ENCODE data around the gene NRG2.

Gene NRG2

GRCh38 chr5:140020601-140021177 is 22.4 kb downstream of the NRG2 start:
- H3K27ac ChIP-seq (ENCODE audit: low read length) = no peak overlapping the region
- H3K4me3 ChIP-seq (ENCODE audit: low read length) = no peak overlapping the region
- no peak overlapping the region for H3K9ac ChIP-seq (ENCODE audit: low read length)
- no peaks in the 10 kb centered on the region for H3K36me3 ChIP-seq (ENCODE audit: control insufficient read depth, low read depth, low read length)
- peaks cover 8% of the 10 kb centered on the region for H3K27me3 ChIP-seq (ENCODE audit: control insufficient read depth, insufficient read depth, low read length)
- H3K9me3 ChIP-seq (ENCODE audit: control insufficient read depth, low read depth, low read length) = no peaks in the 10 kb centered on the region
- H3K4me1 ChIP-seq (ENCODE audit: control insufficient read depth, low read depth, low read length) = no peaks in the 10 kb centered on the region

GRCh38 chr5:140018920-140019644 is 24.0 kb downstream of the NRG2 start:
- no peaks in the 10 kb centered on the region for H3K4me1 ChIP-seq (ENCODE audit: control insufficient read depth, low read depth, low read length)
- no peak overlapping the region for H3K4me3 ChIP-seq (ENCODE audit: low read length)
- no peak overlapping the region for H3K9ac ChIP-seq (ENCODE audit: low read length)
- H3K27ac ChIP-seq (ENCODE audit: low read length) = no peak overlapping the region
- H3K36me3 ChIP-seq (ENCODE audit: control insufficient read depth, low read depth, low read length) = no peaks in the 10 kb centered on the region
- no peaks in the 10 kb centered on the region for H3K9me3 ChIP-seq (ENCODE audit: control insufficient read depth, low read depth, low read length)
- H3K27me3 ChIP-seq (ENCODE audit: control insufficient read depth, insufficient read depth, low read length) = peaks cover 8% of the 10 kb centered on the region

- Histone ChIP-seq H3K27ac (ENCODE audit: low read length) (no peak overlapping the region), H3K9me3 (ENCODE audit: control insufficient read depth, low read depth, low read length) (no peaks in the 10 kb centered on the region), H3K36me3 (ENCODE audit: control insufficient read depth, low read depth, low read length) (no peaks in the 10 kb centered on the region), H3K27me3 (ENCODE audit: control insufficient read depth, insufficient read depth, low read length) (peaks cover 8% of the 10 kb centered on the region), H3K9ac (ENCODE audit: low read length) (no peak overlapping the region), H3K4me3 (ENCODE audit: low read length) (no peak overlapping the region), H3K4me1 (ENCODE audit: control insufficient read depth, low read depth, low read length) (no peaks in the 10 kb centered on the region)
These were observed 24.6 kb downstream of the NRG2 start for GRCh38 chr5:140018517-140018916.

- Histone ChIP-seq H3K4me3 (ENCODE audit: low read length) (no peak overlapping the region), H3K27me3 (ENCODE audit: control insufficient read depth, insufficient read depth, low read length) (peaks cover 8% of the 10 kb centered on the region), H3K27ac (ENCODE audit: low read length) (no peak overlapping the region), H3K36me3 (ENCODE audit: control insufficient read depth, low read depth, low read length) (no peaks in the 10 kb centered on the region), H3K4me1 (ENCODE audit: control insufficient read depth, low read depth, low read length) (no peaks in the 10 kb centered on the region), H3K9me3 (ENCODE audit: control insufficient read depth, low read depth, low read length) (no peaks in the 10 kb centered on the region), H3K9ac (ENCODE audit: low read length) (no peak overlapping the region)
These were observed 25.0 kb downstream of the NRG2 start for GRCh38 chr5:140018096-140018481.

GRCh38 chr5:140017397-140018095 is 25.6 kb downstream of the NRG2 start:
- Histone ChIP-seq H3K9ac (ENCODE audit: low read length) (no peak overlapping the region), H3K27ac (ENCODE audit: low read length) (no peak overlapping the region), H3K9me3 (ENCODE audit: control insufficient read depth, low read depth, low read length) (no peaks in the 10 kb centered on the region), H3K4me1 (ENCODE audit: control insufficient read depth, low read depth, low read length) (no peaks in the 10 kb centered on the region), H3K27me3 (ENCODE audit: control insufficient read depth, insufficient read depth, low read length) (peaks cover 8% of the 10 kb centered on the region), H3K36me3 (ENCODE audit: control insufficient read depth, low read depth, low read length) (no peaks in the 10 kb centered on the region), H3K4me3 (ENCODE audit: low read length) (no peak overlapping the region)

GRCh38 chr5:140015706-140016105 is 27.4 kb downstream of the NRG2 start:
- Histone ChIP-seq H3K9ac (ENCODE audit: low read length) (no peak overlapping the region), H3K27me3 (ENCODE audit: control insufficient read depth, insufficient read depth, low read length) (peaks cover 8% of the 10 kb centered on the region), H3K9me3 (ENCODE audit: control insufficient read depth, low read depth, low read length) (no peaks in the 10 kb centered on the region), H3K4me3 (ENCODE audit: low read length) (no peak overlapping the region), H3K27ac (ENCODE audit: low read length) (no peak overlapping the region), H3K4me1 (ENCODE audit: control insufficient read depth, low read depth, low read length) (no peaks in the 10 kb centered on the region), H3K36me3 (ENCODE audit: control insufficient read depth, low read depth, low read length) (no peaks in the 10 kb centered on the region)

GRCh38 chr5:140014751-140015150 is 28.3 kb downstream of the NRG2 start:
- peaks cover 7% of the 10 kb centered on the region for H3K27me3 ChIP-seq (ENCODE audit: control insufficient read depth, insufficient read depth, low read length)
- no peaks in the 10 kb centered on the region for H3K4me1 ChIP-seq (ENCODE audit: control insufficient read depth, low read depth, low read length)
- no peak overlapping the region for H3K9ac ChIP-seq (ENCODE audit: low read length)
- H3K27ac ChIP-seq (ENCODE audit: low read length) = no peak overlapping the region
- H3K9me3 ChIP-seq (ENCODE audit: control insufficient read depth, low read depth, low read length) = no peaks in the 10 kb centered on the region
- H3K36me3 ChIP-seq (ENCODE audit: control insufficient read depth, low read depth, low read length) = no peaks in the 10 kb centered on the region
- no peak overlapping the region for H3K4me3 ChIP-seq (ENCODE audit: low read length)

- no peak overlapping the region for H3K9ac ChIP-seq (ENCODE audit: low read length)
- peaks cover 7% of the 10 kb centered on the region for H3K27me3 ChIP-seq (ENCODE audit: control insufficient read depth, insufficient read depth, low read length)
- no peaks in the 10 kb centered on the region for H3K36me3 ChIP-seq (ENCODE audit: control insufficient read depth, low read depth, low read length)
These were observed 29.6 kb downstream of the NRG2 start for GRCh38 chr5:140013536-140013935.

GRCh38 chr5:140012443-140012842 is 30.7 kb downstream of the NRG2 start:
- Histone ChIP-seq H3K9ac (ENCODE audit: low read length) (no peak overlapping the region), H3K27me3 (ENCODE audit: control insufficient read depth, insufficient read depth, low read length) (peaks cover 7% of the 10 kb centered on the region), H3K27ac (ENCODE audit: low read length) (no peak overlapping the region), H3K4me1 (ENCODE audit: control insufficient read depth, low read depth, low read length) (no peaks in the 10 kb centered on the region), H3K36me3 (ENCODE audit: control insufficient read depth, low read depth, low read length) (no peaks in the 10 kb centered on the region), H3K4me3 (ENCODE audit: low read length) (no peak overlapping the region), H3K9me3 (ENCODE audit: control insufficient read depth, low read depth, low read length) (no peaks in the 10 kb centered on the region)

More at GRCh38 chr5:140013536-140013935, 29.6 kb downstream of the NRG2 start:
- H3K9me3 ChIP-seq (ENCODE audit: control insufficient read depth, low read depth, low read length) = no peaks in the 10 kb centered on the region
- H3K27ac ChIP-seq (ENCODE audit: low read length) = no peak overlapping the region
- H3K4me3 ChIP-seq (ENCODE audit: low read length) = no peak overlapping the region
- no peaks in the 10 kb centered on the region for H3K4me1 ChIP-seq (ENCODE audit: control insufficient read depth, low read depth, low read length)

GRCh38 chr5:140011297-140011802 is 31.7 kb downstream of the NRG2 start:
- Histone ChIP-seq H3K4me3 (ENCODE audit: low read length) (no peak overlapping the region), H3K36me3 (ENCODE audit: control insufficient read depth, low read depth, low read length) (no peaks in the 10 kb centered on the region), H3K27ac (ENCODE audit: low read length) (no peak overlapping the region), H3K9me3 (ENCODE audit: control insufficient read depth, low read depth, low read length) (no peaks in the 10 kb centered on the region), H3K4me1 (ENCODE audit: control insufficient read depth, low read depth, low read length) (no peaks in the 10 kb centered on the region), H3K27me3 (ENCODE audit: control insufficient read depth, insufficient read depth, low read length) (peaks cover 7% of the 10 kb centered on the region), H3K9ac (ENCODE audit: low read length) (no peak overlapping the region)

GRCh38 chr5:140010798-140011197 is 32.3 kb downstream of the NRG2 start:
- no peak overlapping the region for H3K27ac ChIP-seq (ENCODE audit: low read length)
- no peak overlapping the region for H3K9ac ChIP-seq (ENCODE audit: low read length)
- H3K27me3 ChIP-seq (ENCODE audit: control insufficient read depth, insufficient read depth, low read length) = peaks cover 12% of the 10 kb centered on the region
- H3K36me3 ChIP-seq (ENCODE audit: control insufficient read depth, low read depth, low read length) = no peaks in the 10 kb centered on the region
- no peaks in the 10 kb centered on the region for H3K4me1 ChIP-seq (ENCODE audit: control insufficient read depth, low read depth, low read length)
- no peaks in the 10 kb centered on the region for H3K9me3 ChIP-seq (ENCODE audit: control insufficient read depth, low read depth, low read length)
- H3K4me3 ChIP-seq (ENCODE audit: low read length) = no peak overlapping the region
